Measurements from ENCODE around the gene MTERF2.

GRCh38 chr12:106945261-106945851, 41.6 kb downstream of the MTERF2 start:
- TF ChIP-seq ZBTB7A (IDR thresholded peaks at IDR 0.05; ENCODE audit: low read depth), result no peak
- no peak for TF ChIP-seq RAD21 (IDR thresholded peaks at IDR 0.05; ENCODE audit: low read depth)
- TF ChIP-seq FOXM1 (IDR thresholded peaks at IDR 0.05; ENCODE audit: borderline replicate concordance, low read depth), result no peak
- TF ChIP-seq REST (IDR thresholded peaks at IDR 0.05; ENCODE audit: low read depth), result no peak
- TF ChIP-seq TAF1 (IDR thresholded peaks at IDR 0.05; ENCODE audit: low read depth), result no peak

Data from Ishikawa (cell line).